IMR-90 (cell line): ENCODE data around the gene AMELX. TPM values are rescaled to one million over a fixed set of nuclear protein-coding genes. Genes with fewer than 3 reads are reported as not detected.

Source experiments
- ATAC-seq: fragments of 200-7000 bp; cut with Tn5 transposase; 2 replicates; pipeline ENCODE4 v1.9.1; 2020; ENCODE audit warnings: low read depth, mild to moderate bottlenecking, moderate library complexity
- BruUV-seq: library from RNA; stranded (reverse); fragments of 400-500 nt; replicated peaks from 2 replicates; lab custom pipeline; 2021; lab: Mats Ljungman, UMichigan
- CTCF ChIA-PET: fragments of 300-600 bp; formaldehyde crosslinking; extraction: SDS; loops from one replicate; lab custom pipeline; 2021; ENCODE audit warnings: antibody characterized with exemption; lab: Yijun Ruan, JAX
- POLR2A ChIA-PET: fragments of 300-600 bp; sonication (Branson Sonifier 250); formaldehyde crosslinking; loops from one replicate; lab custom pipeline; 2022; ENCODE audit warnings: antibody characterized with exemption; ENCODE audit not compliant: unreplicated experiment; lab: Charles Lee
- DNase-seq: peaks from one replicate; pipeline ENCODE4 v3.0.0; 2013
- H2AFZ ChIP-seq: replicated peaks from 2 replicates; pipeline ENCODE3; 2013; ENCODE audit warnings: low read length, mild to moderate bottlenecking; ENCODE audit not compliant: poor library complexity
- H2AK5ac ChIP-seq: 2 replicates; pipeline ENCODE4 v1.6.1; 2013; ENCODE audit warnings: low read depth, low read length, inconsistent platforms
- H2AK9ac ChIP-seq: replicated peaks from 2 replicates; pipeline ENCODE3; 2013; ENCODE audit warnings: mild to moderate bottlenecking, low read depth, low read length, moderate library complexity; ENCODE audit not compliant: poor library complexity
- H2BK120ac ChIP-seq: 2 replicates; pipeline ENCODE4 v1.6.1; 2013; ENCODE audit warnings: low read depth, low read length, inconsistent platforms
- H2BK15ac ChIP-seq: 3 replicates; pipeline ENCODE4 v1.6.1; 2013; ENCODE audit warnings: low read depth, low read length, inconsistent platforms
- H2BK20ac ChIP-seq: 2 replicates; pipeline ENCODE4 v1.6.1; 2013; ENCODE audit warnings: low read depth, mild to moderate bottlenecking, inconsistent platforms, low read length, moderate library complexity
- H2BK5ac ChIP-seq: 2 replicates; pipeline ENCODE4 v1.6.1; 2013; ENCODE audit warnings: mild to moderate bottlenecking, low read depth, low read length, inconsistent platforms; ENCODE audit not compliant: poor library complexity, severe bottlenecking
- H3K14ac ChIP-seq: replicated peaks from 2 replicates; pipeline ENCODE4 v1.6.1; 2013; ENCODE audit warnings: low read depth, low read length, inconsistent platforms
- H3K18ac ChIP-seq: 2 replicates; pipeline ENCODE4 v1.6.1; 2013; ENCODE audit warnings: low read depth, low read length, control low read depth
- H3K23ac ChIP-seq: 2 replicates; pipeline ENCODE4 v1.6.1; 2013; ENCODE audit warnings: low read depth, low read length, inconsistent platforms
- H3K27ac ChIP-seq: 2 replicates; pipeline ENCODE4 v1.5.1; 2013; ENCODE audit warnings: mild to moderate bottlenecking, control low read depth, low read length; ENCODE audit not compliant: insufficient read depth
- H3K27me3 ChIP-seq: 2 replicates; pipeline ENCODE4 v1.6.1; 2013; ENCODE audit warnings: low read length; ENCODE audit not compliant: control insufficient read depth, insufficient read depth
- H3K36me3 ChIP-seq: 2 replicates; pipeline ENCODE4 v1.6.1; 2013; ENCODE audit warnings: low read length, mixed read lengths; ENCODE audit not compliant: control insufficient read depth, insufficient read depth
- H3K4ac ChIP-seq: 2 replicates; pipeline ENCODE4 v1.6.1; 2013; ENCODE audit warnings: low read depth, low read length, inconsistent platforms
- H3K4me1 ChIP-seq: 2 replicates; pipeline ENCODE4 v1.6.1; 2013; ENCODE audit warnings: low read length, mixed read lengths; ENCODE audit not compliant: control insufficient read depth, insufficient read depth
- H3K4me2 ChIP-seq: 2 replicates; pipeline ENCODE4 v1.6.1; 2013; ENCODE audit warnings: low read depth, mild to moderate bottlenecking, control low read depth, low read length, moderate library complexity
- H3K4me3 ChIP-seq: 2 replicates; pipeline ENCODE4 v1.5.1; 2013; ENCODE audit warnings: low read depth, mild to moderate bottlenecking, control low read depth, low read length, moderate library complexity; ENCODE audit not compliant: insufficient read depth
- H3K56ac ChIP-seq: 2 replicates; pipeline ENCODE4 v1.6.1; 2013; ENCODE audit warnings: low read length, inconsistent platforms; ENCODE audit not compliant: insufficient read depth; ENCODE audit errors: extremely low read depth
- H3K79me1 ChIP-seq, 2 experiments: 2 replicates each; pipeline ENCODE4 v1.6.1; 2013; ENCODE audit warnings: low read length in 2 of 2, inconsistent platforms in 1 of 2, low read depth in 1 of 2
- H3K9ac ChIP-seq: 2 replicates; pipeline ENCODE4 v1.6.1; 2013; ENCODE audit warnings: low read depth, low read length, control low read depth
- H3K9me1 ChIP-seq: 2 replicates; pipeline ENCODE4 v1.6.1; 2013; ENCODE audit warnings: low read length, inconsistent platforms; ENCODE audit not compliant: insufficient read depth
- H3K9me3 ChIP-seq: 2 replicates; pipeline ENCODE4 v1.6.1; 2013; ENCODE audit warnings: low read length; ENCODE audit not compliant: control insufficient read depth, insufficient read depth
- H4K20me1 ChIP-seq: 2 replicates; pipeline ENCODE4 v1.6.1; 2013; ENCODE audit warnings: low read length, inconsistent platforms; ENCODE audit not compliant: insufficient read depth
- H4K5ac ChIP-seq: 2 replicates; pipeline ENCODE4 v1.6.1; 2013; ENCODE audit warnings: mild to moderate bottlenecking, low read depth, low read length, control low read depth
- H4K8ac ChIP-seq, 2 experiments: 2 replicates each; pipeline ENCODE4 v1.6.1; 2013; ENCODE audit warnings: low read depth in 2 of 2, low read length in 2 of 2, control low read depth in 1 of 2, inconsistent platforms in 1 of 2
- H4K91ac ChIP-seq: 2 replicates; pipeline ENCODE4 v1.6.1; 2013; ENCODE audit warnings: low read depth, low read length, inconsistent platforms; ENCODE audit not compliant: insufficient read depth
- FOS ChIP-seq: fragments of 150-350 bp; IDR thresholded peaks from 2 replicates; pipeline ENCODE4 v1.6.1; 2016; ENCODE audit warnings: low read depth, low read length
- MXI1 ChIP-seq: IDR thresholded peaks from 2 replicates; pipeline ENCODE4 v1.6.1; 2012; ENCODE audit warnings: low read depth, mild to moderate bottlenecking, low read length, moderate library complexity, borderline replicate concordance
- WGBS, 2 experiments: methylation state at CpG; one replicate each; pipeline versions ENCODE4 v1.1.5 to v1.1.7; 2013; ENCODE audit warnings: missing lambda C conversion rate in 2 of 2; ENCODE audit not compliant: insufficient read length in 1 of 2; ENCODE audit errors: extremely low coverage in 2 of 2; 5-methylcytosine and 5-hydroxymethylcytosine counted together
- dilution Hi-C: fragments of 300-500 bp; cut with HindIII; formaldehyde crosslinking; loops from one replicate; pipeline ENCODE4 v1.14.3; 2018; ENCODE audit warnings: low sequenced_read_pairs; ENCODE audit not compliant: unreplicated experiment
- in situ Hi-C: fragments of 300-500 bp; cut with MboI; formaldehyde crosslinking; loops from 3 replicates; pipeline ENCODE4 v1.14.3; 2019; ENCODE audit warnings: low sequenced_read_pairs, inconsistent platforms, mixed read lengths
- intact Hi-C: fragments of 100-400 bp; cut with micrococcal nuclease; formaldehyde crosslinking; loops from 2 replicates; pipeline ENCODE4 v1.10.0; 2022
- polyA plus RNA-seq, 3 experiments: library from polyadenylated mRNA; depleted of rRNA; stranded (reverse); fragments of >200 nt; gene quantifications; 2 replicates each; pipeline ENCODE4 v1.2.3, GENCODE V29; 2012; ENCODE audit warnings: low replicate concordance in 1 of 3
- total RNA-seq: library from RNA; depleted of rRNA; stranded (reverse); fragments of >200 nt; gene quantifications from 2 replicates; pipeline ENCODE4 v1.2.3, GENCODE V29; 2012

AMELX gene
- total and polyA plus RNA-seq, 2 of the 4 experiments (the other 2 are of a cell fraction), result not detected

DNA sequence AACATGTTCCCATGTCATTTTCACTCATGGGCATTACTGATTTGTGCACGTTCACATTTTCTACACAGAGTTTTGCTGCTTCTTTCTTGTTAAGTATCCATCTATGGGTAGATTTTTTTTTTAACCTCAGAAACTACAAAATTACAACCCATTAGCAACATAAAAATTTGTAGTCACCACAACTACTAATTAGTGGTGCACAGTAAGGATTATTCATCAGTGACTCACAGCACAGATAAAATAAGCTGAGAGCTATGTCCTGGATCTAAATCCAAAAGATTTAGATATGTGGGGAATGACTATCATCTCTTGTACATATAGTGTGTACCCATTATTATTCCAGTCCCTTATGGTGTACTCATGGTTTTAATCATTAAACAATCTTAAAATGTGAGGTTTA, 19.7 kb upstream of the AMELX start:
- H3K23ac ChIP-seq, result no peak overlapping the region
- H2BK5ac ChIP-seq, result no peak overlapping the region
- no peaks in the 10 kb centered on the region for H3K27me3 ChIP-seq
- H2BK15ac ChIP-seq, result 0 out of 3 replicates have a peak overlapping the region, but pooled peaks have one; percentile 36
- no peak overlapping the region for H3K56ac ChIP-seq
- CTCF ChIA-PET, result interaction anchor here (0.6 kb wide), 1 partner anchor 1252 kb away, joined by 3 read pairs; no protein-coding TSS in a partner anchor
- ATAC-seq, result peak; percentile 64; the same call in 1 of the 2 replicates
- H3K4ac ChIP-seq, result no peak overlapping the region
- DNase-seq, result peak; percentile 53
- H4K20me1 ChIP-seq, result no peaks in the 10 kb centered on the region
- no peaks in the 10 kb centered on the region; the same call in 1 of the 2 replicates for H3K4me1 ChIP-seq
- H2AK9ac ChIP-seq, result no peak overlapping the region
- H3K79me1 ChIP-seq, result no peaks in the 10 kb centered on the region
- H3K9me1 ChIP-seq, result no peaks in the 10 kb centered on the region
- TF ChIP-seq MXI1, result no peak
- TF ChIP-seq FOS, result no peak
- no peaks in the 10 kb centered on the region for H3K9me3 ChIP-seq
- H3K4me2 ChIP-seq, result no peak overlapping the region; the same call in 1 of the 2 replicates
- no peak overlapping the region for H4K8ac ChIP-seq
- H3K36me3 ChIP-seq, result no peaks in the 10 kb centered on the region
- POLR2A ChIA-PET, result no interaction called here
- H3K18ac ChIP-seq, result no peak overlapping the region
- no peak overlapping the region for H3K4me3 ChIP-seq
- no peak overlapping the region for H3K27ac ChIP-seq
- intact Hi-C loops (no loop called here), dilution Hi-C loops (no loop called here), in situ Hi-C loops (no loop called here)
- no peak overlapping the region for H2AFZ ChIP-seq
- H2BK20ac ChIP-seq, result no peak overlapping the region
- H3K9ac ChIP-seq, result no peak overlapping the region
- no peak overlapping the region for H3K14ac ChIP-seq
- H2AK5ac ChIP-seq, result no peak overlapping the region
- peak overlapping the region; percentile 46; the same call in 1 of the 2 replicates for H2BK120ac ChIP-seq
- no peak overlapping the region for H4K91ac ChIP-seq
- no CpG with 5 or more reads among the region's 1 CpG for WGBS, 2 experiments
- BruUV-seq, result no TSS peak
- no peak overlapping the region for H4K5ac ChIP-seq
